GM21390 (cell line): ENCODE measurements around the gene CCDC183.
"Not testable (repeated sequence)": the region's sequence is repeated elsewhere in the genome, so short reads cannot be mapped to it uniquely, and the experiment has no call there.

ENCODE experiments used
- ATAC-seq: cut with Tn5 transposase; IDR thresholded peaks from one replicate; pipeline ENCODE4 v1.9.1; 2021; ENCODE audit not compliant: unreplicated experiment

CCDC183 gene

GRCh38 chr9:136784249-136784996, 11.7 kb upstream of the CCDC183 start:
- ATAC-seq, result no peak

GRCh38 chr9:136784997-136785361, 11.2 kb upstream of the CCDC183 start:
- no peak for ATAC-seq

GRCh38 chr9:136785565-136786355, 10.4 kb upstream of the CCDC183 start:
- not testable (repeated sequence) for ATAC-seq

GRCh38 chr9:136786451-136786850, 9.7 kb upstream of the CCDC183 start:
- no peak for ATAC-seq

GRCh38 chr9:136786983-136787382, 9.2 kb upstream of the CCDC183 start:
- ATAC-seq, result not testable (repeated sequence)

- no peak for ATAC-seq
These were observed 8.3 kb upstream of the CCDC183 start for GRCh38 chr9:136787690-136788400.

- ATAC-seq, result not testable (repeated sequence)
These were observed 7.3 kb upstream of the CCDC183 start for GRCh38 chr9:136788644-136789522.

GRCh38 chr9:136789523-136789937, 6.6 kb upstream of the CCDC183 start:
- no peak for ATAC-seq

- ATAC-seq, result peak; percentile 78
These were observed 5.3 kb upstream of the CCDC183 start, which contains the start of gene TMEM141 for GRCh38 chr9:136790640-136791515. Gene TMEM141, plus strand, starts transcription at chr9:136791344. Its CDS starts 27 bp downstream, at chr9:136791371.

GRCh38 chr9:136791516-136792276, 4.4 kb upstream of the CCDC183 start:
- peak; percentile 14 for ATAC-seq

GRCh38 chr9:136792321-136793085, 3.6 kb upstream of the CCDC183 start:
- no peak for ATAC-seq

GRCh38 chr9:136793086-136793946, 2.8 kb upstream of the CCDC183 start:
- no peak for ATAC-seq

- ATAC-seq, result no peak
These were observed 1.7 kb upstream of the CCDC183 start for GRCh38 chr9:136794281-136794999.

GRCh38 chr9:136795000-136795348, 1.2 kb upstream of the CCDC183 start:
- ATAC-seq, result no peak

GRCh38 chr9:136796775-136797347, 723 bp downstream of the CCDC183 start:
- not testable (repeated sequence) for ATAC-seq

GRCh38 chr9:136798708-136799078, 2.6 kb downstream of the CCDC183 start:
- no peak for ATAC-seq
